Cardiac fibroblast (primary cell): ENCODE measurements around the gene CYP4B1.

ENCODE experiments used
- DNase-seq, 2 donors: peaks; one replicate each; pipeline versions ENCODE4 v3.0.0 to v3.0.0-alpha.2; 2010; ENCODE audit warnings: low read depth in 2 of 2
- H3K4me3 ChIP-seq, 2 donors: replicated peaks in 1 of 2; 1 replicate in 1 of 2; 2 replicates in 1 of 2; pipeline ENCODE4 v1.5.1; 2011; ENCODE audit warnings: low read depth in 2 of 2, low read length in 2 of 2, mild to moderate bottlenecking in 2 of 2, moderate library complexity in 1 of 2
- CTCF ChIP-seq: IDR thresholded peaks from one replicate; pipeline ENCODE4 v1.5.1; 2011; ENCODE audit warnings: low read depth, mild to moderate bottlenecking, low read length, inconsistent platforms

Gene CYP4B1

GRCh38 chr1:46815133-46815532 lies 16.3 kb downstream of the CYP4B1 start:
- no peak overlapping the region for H3K4me3 ChIP-seq
- no peak for TF ChIP-seq CTCF
- DNase-seq = no peak

DNA sequence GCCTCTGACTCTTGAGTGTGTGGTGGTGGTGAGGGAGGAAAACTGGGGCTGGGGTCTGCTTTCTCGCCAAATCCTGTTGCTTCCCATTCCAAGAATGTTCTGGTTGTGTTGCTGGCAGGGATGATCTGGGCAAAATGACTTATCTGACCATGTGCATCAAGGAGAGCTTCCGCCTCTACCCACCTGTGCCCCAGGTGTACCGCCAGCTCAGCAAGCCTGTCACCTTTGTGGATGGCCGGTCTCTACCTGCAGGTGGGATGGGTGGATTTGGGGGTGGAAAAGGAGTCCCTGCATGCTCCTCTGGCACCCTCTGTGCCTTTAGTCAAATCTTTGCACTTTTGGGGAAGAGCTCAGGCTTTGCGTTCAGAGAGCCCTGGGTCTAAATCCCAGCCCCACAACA lies 18.1 kb downstream of the CYP4B1 start:
- no peak overlapping the region for H3K4me3 ChIP-seq
- no peak for DNase-seq
- TF ChIP-seq CTCF = no peak

DNA sequence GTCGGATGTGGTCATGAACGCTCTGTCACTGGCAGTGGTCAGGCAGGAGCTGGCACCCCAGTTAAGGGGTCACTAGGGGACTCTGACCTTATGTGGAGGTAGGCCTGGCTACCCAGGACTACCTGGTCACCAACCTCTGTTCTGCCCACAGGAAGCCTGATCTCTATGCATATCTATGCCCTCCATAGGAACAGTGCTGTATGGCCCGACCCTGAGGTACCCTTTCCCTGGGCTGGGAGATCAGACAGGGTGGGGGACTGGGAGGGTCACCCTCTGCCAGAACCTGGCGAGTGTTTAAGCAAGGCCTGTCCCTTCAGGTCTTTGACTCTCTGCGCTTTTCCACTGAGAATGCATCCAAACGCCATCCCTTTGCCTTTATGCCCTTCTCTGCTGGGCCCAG lies 19.0 kb downstream of the CYP4B1 start:
- TF ChIP-seq CTCF = no peak
- DNase-seq = no peak
- no peak overlapping the region for H3K4me3 ChIP-seq

DNA sequence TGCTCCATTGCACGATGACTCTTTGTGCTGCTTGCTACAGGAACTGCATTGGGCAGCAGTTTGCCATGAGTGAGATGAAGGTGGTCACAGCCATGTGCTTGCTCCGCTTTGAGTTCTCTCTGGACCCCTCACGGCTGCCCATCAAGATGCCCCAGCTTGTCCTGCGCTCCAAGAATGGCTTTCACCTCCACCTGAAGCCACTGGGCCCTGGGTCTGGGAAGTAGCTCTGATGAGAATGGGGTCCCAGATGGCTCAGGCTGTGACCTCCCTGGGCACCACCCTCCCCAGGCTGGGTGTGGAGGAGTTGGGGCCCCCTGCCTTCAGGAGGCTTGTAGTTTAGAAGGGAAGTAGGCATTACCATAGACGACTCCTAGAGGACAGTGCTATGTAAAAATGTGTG lies 19.7 kb downstream of the CYP4B1 start:
- no peak overlapping the region for H3K4me3 ChIP-seq
- no peak for TF ChIP-seq CTCF
- no peak for DNase-seq

DNA sequence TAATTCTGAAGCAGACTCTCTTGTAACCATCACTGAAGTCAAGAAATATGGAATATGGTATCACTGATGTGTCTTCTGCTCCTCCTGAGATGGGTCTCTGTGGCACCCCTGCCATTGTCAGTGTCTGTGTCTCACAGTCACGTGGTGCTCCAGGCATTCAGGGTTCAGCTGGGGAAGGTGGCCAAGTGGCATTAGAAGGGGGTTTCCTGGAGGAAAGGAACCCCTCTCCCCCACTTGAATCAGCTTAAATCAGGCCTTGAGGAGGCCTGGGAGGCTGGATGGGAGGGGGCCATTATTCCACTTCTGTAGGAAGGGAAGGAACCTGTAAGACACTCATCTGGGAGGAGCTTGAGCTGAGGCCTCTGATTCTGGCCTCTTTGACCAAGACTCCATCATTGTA lies 20.5 kb downstream of the CYP4B1 start:
- no peak overlapping the region for H3K4me3 ChIP-seq
- no peak for DNase-seq
- no peak for TF ChIP-seq CTCF

DNA sequence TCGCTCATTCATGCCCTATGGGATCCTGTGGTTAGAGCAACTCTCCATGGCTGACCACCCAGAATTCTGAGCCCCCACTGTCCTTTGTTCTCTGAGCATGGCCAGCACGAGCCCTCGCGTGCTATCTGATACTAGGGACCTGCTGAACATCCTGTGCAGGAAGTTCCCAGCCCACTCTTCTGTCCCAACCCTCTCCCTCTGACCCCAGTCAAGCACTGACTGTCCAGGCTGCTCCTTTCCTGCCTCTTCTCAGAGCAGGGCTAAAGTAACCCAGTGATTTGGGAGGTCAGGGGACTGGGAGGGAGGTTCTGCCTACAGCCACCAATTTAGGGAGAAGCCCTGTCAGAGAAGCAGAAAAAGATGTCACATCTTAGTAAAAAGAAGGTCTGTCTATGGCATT lies 21.2 kb downstream of the CYP4B1 start:
- no peak overlapping the region for H3K4me3 ChIP-seq
- DNase-seq = no peak
- no peak for TF ChIP-seq CTCF

- no peak for DNase-seq
- no peak overlapping the region for H3K4me3 ChIP-seq
- no peak for TF ChIP-seq CTCF
Measured at GRCh38 chr1:46820560-46821060, 21.8 kb downstream of the CYP4B1 start.
